Activated CD4-positive, alpha-beta T cell treated with anti-CD3 and anti-CD28 coated beads, Interleukin-10, Interleukin-2, amounts not matched to agents 100 ng/mL and 50 ng/mL, durations not matched to agents 16 hours and 8 hours (primary cell): ENCODE measurements around the gene BTBD16.

ENCODE experiments used
- DNase-seq: peaks from one replicate; pipeline ENCODE4 v3.0.0-alpha.2; 2020

The BTBD16 gene

DNA sequence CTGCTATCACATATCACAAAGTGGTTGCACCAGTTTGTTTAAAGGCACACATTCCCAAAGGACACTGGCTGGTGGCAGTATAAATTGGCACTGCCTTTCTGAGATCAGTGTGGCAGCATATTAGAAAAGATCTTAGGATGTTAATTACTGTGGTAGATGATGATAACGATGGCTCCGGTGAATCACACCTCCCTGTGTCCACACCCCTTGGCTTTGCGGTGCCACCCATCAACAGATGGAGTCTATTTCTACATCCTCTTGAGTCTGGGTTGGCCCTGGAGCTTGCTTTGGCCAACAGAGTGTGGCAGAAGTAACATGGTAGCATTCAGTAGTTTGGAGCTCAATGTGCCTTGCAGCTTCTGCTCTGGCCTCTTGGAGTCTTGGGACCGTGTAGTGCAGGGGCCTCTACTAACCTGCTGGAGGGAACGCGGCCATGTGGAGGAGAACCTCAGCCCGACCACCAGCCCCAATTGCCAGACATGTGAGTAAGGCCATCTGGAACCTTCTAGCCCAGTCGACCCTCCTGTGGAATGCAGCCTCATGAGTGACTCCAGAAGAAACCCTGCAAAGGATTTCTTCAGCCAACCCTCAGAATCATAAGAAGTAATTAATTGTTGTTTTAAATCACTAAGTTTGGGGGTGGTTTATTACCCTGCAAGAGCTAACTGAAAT, 76.2 kb downstream of the BTBD16 start:
- no peak for DNase-seq

DNA sequence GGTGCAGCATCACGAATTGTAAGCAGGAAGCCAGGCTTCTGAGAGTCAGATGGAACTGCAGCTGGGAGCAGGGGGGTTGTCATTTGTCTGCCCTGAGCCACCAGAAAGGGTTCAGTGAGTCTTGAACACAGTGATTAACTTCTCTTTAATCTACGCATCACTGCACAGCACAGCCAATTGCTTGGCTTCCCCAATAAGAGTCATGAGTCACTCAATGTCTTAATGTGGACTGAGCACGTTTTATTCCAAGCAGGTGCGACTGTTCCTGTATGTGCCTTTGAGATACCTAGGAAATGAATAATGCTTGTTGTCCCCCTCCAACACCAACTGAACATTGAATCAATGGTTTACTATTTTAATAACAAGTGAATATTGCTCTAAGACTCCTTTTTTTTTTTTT, 77.4 kb downstream of the BTBD16 start:
- DNase-seq, result no peak

DNA sequence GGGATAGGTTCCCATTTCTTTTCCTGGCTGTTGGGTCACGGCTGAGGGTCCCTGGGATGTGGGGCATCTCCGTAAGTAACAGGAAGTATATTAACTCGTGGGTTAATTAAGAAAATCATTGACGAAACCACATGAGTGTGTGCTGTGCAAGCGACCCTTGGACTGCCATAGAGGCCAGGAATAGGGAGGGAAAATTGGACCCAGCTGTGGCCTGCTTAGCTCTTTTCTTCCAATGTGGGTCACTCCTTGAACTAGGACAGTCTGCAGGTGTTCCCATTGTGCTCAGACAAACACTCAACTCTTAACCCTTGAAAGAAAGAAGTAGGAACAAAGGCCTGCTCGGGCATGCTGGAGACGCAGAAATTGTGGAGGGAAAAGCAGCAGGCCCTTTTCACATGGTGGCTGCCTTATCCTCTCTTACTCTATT, 77.9 kb downstream of the BTBD16 start:
- DNase-seq, result no peak

DNA sequence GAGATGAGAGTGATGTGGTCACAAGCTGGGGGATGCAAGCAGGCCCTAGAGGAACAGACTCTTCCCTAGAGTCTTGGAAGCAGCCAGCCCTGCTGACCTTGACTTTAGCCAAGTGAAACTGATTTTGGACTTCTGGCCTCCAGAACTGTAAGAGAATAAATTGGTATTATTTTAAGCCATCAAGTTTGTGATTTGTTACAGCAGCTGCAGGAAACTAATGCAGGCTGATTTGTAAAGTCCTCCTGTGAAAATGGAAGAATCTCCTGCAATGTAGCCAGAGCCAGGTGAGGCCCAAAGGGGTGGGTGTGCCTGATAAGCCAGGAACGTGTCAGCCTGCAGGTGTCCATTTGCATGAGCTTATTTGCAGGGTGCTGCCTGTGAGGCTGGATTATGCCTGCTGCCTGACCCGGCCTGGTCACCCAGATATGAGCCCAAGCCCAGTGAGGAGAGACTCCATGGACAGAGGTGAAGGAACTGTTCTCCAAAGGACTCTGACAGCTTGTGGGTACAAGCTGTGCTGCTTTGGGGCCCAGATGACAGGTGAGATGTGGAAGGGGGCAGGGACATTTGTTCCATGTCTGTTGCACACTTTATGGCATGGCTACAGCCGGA, 78.8 kb downstream of the BTBD16 start:
- DNase-seq, result no peak

DNA sequence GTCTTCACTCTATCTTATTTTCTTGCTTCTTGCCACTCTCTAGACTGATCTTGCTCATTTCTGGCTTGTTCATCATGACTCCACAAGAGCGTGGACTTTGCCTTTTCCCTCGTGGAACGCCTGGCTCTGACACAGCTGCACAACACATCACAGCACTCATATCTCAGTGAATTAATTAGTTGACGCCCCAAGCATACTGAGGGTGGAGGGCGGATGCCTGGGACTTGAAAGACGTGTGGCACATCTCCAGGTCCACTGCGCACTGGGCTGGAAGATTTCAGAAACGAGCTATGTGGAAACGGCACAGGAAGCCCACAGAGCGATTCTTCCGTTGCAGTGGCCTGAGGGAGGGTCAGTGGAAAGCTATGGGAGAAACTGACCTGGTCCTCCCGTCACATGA, 79.8 kb downstream of the BTBD16 start:
- DNase-seq, result no peak

DNA sequence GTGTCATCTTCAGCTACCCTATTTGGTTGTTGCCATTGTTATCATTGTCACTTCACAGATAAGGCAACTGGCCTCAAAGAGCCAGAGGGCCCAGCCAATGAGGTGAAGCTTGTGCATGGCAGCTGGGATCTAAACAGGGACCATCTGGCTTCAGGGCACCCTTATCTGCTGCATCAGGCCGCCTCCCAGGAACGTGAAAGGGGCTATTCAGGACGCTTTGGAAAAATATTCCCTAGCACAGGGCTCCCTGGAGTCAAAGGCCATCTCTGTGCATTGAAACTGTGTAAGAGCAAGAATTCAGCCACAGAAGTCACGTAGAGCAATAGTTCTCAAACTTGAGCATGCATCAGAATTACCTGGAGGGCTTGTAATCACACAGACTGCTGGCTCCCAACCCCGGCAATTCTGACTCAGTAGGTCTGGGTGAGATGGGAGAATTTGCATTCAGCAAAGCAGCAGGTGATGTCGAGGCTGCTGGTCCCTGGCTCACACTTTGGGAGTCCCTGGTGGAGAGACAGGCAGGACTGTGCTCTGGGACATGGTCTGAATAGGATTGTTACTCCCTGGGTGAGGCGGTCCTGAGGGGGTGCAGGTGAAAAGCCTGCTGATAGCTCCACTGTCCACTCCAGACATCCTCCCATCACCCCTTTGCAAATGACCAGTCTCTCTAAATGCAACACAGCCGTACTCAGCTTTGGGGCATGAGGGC, 81.9 kb downstream of the BTBD16 start:
- no peak for DNase-seq

DNA sequence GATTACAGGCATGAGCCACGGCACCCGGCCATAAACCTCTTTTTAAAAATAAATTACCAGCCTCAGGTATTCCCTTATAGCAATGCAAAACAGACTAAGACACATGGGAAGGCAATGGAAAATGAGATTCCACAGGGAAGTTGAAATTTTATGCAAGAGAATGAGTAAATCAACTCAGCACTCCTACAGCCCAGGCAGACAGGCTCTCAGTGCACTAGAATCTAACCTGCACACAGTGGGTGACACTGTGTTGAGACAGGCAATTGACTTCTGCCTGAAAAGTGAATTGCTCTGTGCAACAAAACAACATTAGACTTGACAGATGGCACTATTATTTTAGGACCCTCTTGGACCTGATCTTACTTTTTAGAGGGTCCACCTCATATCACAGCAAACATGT, 83.3 kb downstream of the BTBD16 start:
- no peak for DNase-seq

DNA sequence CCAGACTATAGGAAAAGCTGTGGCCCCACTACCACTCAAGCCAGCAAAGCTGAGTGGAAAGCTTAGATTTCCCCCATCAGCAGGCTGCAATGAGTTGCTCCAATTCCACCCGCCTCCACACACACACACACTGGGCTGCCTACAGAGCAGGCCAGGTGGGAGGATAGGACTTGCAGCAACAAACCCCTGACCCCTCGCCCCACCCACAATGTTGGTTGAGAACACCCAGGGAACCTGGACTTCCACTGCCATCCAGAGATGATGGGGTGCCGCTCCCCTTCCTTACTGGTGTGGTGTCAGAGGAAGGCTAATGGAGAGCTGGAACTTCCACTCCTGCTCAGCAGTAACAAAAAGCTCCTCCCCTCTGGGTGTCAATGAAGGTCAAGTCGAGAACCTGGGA, 86.6 kb downstream of the BTBD16 start:
- no peak for DNase-seq

DNA sequence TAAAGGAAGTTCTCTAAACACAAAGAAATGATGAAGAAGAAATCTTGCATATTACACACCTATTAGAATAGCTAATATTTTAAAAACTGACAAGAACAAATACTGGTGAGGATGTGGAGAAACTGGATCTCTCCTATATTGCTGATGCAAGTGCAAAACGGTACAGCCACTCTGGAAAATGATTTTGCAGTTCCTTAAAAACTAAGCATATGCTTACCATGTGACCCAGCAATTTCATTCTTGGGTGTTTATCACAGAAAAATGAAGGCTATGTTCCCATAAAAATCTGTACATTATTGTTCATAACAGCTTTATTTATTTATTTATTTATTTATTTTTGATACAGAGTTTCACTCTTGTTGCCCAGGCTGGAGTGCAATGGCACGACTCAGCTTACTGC, 88.5 kb downstream of the BTBD16 start:
- no peak for DNase-seq

DNA sequence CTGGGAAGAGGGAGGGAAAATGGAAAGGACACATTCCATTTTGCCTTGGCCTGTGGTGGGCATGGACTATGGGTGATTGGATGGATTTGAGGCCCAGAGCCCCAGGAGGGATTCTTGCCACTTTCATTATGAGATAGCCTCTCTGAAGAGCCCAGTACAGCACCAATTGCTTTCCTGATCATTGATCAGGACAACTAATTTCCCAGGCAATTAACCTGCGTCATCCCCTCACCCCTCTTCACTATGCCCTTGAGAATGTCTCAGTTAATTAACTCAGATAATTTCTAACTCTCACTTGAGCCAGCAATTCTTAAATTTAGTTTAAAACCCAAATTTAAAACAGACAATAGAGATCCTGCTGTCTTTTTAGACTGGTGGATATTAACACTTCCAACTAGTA, 90.0 kb downstream of the BTBD16 start:
- no peak for DNase-seq

DNA sequence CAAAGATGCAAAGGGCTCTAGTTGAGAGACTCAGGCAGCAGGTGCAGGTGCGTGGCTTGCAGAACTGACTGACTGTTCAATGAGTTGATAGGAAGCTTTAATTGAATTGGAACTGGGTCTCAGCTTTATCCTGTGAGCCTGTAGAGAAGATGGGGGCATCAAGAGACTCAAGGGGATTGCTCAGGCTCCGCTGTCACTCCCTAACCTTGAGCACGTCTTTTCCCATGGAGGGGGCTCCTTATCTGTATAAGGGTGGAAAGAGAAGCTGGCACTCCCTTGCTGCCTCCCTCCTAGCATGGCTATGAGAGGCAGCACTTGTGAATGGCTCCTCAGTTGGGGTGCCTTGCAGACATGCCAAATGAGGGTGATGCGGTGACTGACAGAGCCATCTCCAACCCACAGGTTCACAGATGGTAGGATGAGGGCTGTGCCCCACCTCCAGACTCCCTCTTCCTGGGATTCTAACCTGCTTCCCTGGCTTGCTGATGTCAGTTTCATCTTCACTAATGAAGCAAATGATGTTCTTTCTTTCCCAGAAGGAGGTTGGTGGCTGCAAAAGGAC, 91.0 kb downstream of the BTBD16 start:
- no peak for DNase-seq

DNA sequence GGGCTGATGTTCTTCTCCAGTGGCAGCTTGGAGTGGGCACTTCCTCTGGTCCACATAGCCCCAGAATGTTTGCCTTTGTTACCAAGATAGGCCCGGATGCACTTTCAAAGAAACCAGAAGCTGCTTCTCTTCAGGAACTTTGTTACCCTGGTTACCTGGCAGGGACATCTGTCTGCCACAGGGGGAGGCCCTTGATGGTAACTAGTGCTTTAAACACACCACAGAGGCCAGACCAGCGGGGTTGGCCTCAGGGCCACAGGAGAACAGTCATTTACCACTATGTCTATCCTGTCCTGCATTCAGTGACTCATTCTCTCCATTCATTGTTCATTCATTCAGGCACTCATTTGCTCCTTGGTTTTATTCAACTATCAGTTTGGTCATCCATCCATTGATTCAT, 91.5 kb downstream of the BTBD16 start:
- DNase-seq, result peak; percentile 7

DNA sequence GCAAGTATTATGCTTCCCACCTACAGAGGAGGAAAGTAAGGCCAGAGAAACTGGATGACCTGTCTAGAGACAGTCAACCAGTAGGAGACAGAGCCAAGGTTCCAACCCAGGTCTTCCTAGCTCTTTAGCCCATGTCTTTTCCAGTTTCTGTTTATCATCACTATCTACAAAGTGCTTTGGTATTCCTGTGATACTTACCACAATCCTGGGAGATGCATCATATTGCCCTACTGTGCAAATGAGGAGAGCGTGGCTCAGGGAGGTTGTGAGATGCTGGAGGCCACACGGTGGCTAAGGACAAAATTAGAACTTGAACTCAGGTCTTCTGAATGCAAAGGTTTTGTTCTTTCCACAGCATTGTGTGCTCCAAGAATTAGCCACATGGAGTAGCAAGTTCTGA, 92.2 kb downstream of the BTBD16 start:
- DNase-seq, result no peak

DNA sequence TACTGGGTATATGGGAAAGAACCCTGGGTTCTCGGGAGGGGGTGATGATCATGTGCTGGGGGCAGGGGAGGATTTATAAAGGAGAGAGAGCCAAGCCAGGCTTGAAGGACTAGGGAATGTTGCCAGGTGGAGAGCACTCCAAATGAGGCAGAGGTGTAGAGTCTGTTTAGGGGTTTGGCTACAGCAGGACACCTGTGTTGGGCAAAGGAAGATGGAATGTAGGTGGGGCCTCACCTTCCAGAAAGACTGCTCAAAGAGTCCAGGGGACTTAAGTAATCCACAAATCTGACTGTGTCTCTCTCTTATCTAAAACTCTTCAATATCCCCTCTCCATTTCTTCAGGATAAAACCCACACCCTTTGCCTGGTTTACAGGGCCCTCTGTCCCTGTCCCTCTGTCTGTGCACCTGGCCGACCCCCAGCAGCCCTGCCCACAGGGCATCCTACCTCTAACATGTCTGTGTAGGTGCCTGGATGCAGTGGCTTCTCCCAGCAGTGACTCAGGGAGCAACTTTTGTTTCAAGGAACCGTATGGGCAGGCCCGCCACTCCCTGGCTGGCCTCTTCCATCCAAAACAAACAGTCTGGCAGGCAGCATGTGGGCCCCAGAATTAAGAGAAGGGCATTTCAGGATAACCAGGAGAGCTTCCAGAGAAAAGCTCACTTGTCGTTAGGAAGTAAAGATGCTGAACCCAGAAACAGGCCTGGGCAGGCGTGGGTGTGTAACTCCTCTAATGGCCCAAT, 92.8 kb downstream of the BTBD16 start:
- DNase-seq, result no peak

DNA sequence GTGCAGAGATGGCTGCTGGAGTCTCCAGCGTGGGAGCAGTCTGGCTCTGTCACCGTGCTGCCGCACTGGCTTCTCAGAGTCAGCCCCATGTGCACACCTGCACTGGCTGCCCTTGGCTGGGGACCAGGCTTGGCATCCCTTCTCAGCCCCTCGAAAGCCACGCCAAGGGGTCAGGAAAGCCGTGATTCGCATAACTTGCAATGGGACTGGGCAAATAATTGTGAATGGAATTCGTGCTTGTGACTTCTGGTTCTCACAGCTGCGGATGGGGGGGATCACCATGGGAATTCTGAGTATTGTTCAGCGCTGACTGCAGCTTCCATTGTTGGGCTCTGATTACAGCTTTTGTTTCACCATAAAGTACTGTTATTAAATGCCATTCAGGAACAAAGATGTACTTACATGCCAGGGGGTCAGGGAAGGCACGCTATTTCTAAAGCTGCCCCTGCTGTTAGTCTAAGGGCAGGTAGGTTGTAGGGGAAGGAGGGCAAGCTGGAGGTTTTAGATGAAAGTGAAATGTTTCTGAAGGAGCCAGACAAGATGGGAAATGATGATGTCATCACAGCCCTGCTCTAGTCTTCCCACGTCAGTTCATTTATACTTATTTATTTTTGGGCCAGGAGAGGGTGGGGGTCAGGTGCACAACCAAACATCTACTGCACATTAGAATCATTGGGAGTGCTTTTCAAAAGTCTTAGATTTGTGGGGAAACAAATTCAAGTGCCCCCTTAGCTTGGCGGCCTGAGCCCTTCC, 97.6 kb downstream of the BTBD16 start:
- DNase-seq, result no peak

DNA sequence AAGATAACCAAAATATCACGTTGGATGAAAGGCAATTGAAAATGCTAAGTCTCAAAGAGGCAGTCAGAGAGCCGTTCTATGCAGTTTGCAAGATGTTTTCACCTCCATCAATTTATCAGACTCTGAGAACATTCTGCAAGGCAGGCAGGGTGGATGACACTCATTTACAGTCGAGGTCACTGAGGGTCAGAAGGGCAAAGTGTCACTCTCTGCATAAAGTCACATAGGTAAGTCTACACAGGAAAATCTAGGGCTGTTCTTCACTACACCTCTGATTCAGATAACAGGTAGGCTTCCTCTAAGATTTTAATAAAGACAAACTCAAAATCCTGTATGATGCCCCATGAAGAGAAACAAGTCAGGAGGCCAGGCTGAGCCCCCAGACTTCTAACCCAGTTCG, 102.0 kb downstream of the BTBD16 start:
- DNase-seq, result no peak

DNA sequence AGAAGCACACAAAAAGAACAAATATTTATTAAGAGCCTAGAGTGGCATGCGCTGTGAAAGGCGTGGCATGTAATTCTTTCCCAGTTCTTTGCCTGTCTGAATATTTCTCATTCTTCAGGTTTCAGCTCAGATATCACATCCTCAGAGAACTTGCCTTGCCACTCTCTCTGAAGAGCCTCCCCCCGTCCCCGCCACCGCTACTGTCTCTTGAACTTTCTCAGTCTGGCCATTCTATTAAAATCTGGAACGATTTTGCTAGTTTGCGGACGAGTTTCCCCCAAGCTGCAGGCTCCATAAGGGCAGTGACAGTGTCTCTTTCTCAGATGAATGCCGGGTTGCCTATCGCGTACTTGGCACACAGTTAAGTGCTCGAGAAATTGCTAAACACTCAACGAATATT, 102.6 kb downstream of the BTBD16 start:
- no peak for DNase-seq

DNA sequence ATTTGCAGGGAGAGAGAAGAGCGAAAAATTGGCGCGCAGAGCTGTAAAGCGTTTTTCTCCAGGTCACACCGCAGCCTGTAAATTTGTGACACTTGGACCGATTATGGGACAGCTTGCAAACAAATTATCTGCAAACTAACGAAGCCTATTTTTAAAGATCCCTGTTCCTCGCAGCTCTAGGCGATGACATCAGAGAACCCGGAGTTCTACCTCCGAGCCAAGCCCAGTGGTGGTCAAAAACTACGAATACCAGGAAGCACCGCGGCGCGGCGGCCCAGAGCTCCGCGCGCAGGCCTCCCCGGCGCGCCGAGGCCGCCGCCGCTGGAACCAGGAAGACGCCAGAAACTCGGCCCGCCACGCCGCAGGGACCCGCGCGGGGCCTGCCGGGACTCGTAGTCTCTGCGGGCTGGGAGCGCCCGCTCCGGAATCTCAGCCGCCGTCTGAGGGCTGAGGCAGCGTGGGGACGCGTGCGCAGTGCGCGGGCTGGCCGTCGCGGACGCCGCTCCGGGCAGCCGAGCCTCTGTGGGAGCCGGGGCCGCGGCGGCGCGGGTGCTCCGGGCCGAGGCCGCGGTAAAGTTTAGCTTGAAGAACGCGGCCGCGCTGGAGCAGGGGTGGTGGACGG, 103.3 kb downstream of the BTBD16 start, which contains the start of gene PLEKHA1:
PLEKHA1 (plus strand) TSS at position 472 of the 622 bp plus-strand sequence. CDS start 18,493 bp downstream, outside the sequence.
- peak; percentile 93 for DNase-seq

DNA sequence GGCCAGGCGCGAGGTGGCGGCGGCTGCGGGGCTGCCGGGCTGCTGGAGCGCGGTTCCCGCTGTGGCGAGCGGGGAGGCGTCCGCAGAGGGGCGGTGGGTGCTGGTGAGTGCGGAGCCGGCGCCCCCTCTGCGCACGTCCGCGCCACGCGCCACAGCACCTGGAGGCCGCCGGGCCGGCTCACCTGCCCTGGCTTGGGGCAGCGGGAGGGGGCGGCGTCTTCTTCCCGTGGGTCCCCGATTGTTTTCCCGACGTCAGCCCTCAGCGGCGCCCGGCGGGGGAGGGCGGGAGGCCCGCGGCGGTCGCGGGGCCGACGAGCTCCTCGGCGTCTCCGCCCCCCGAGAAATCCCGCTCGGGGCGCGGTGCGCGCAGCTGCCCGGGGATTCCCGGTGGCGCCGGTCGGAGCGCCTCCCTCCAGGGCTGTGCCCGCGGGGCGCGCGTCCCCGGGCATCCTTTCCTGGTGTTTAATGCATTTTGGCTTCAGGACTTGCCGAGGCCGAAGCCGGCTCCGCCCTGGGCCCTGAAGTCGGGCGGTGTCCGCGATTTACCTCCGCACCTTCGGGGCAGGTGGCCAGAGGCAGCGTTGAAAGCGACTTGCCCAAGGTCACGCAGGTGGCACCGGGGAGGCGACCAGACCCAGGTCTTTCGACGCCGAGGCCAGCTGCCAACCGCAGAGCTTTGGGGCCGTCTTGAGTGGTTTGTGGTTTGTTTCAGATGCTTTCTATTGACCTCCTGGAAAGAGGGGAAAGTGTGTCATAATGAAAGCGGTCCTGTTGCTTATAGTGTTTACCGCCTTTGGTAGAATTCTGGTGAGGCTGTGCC, 104.0 kb downstream of the BTBD16 start:
- peak; percentile 85 for DNase-seq

DNA sequence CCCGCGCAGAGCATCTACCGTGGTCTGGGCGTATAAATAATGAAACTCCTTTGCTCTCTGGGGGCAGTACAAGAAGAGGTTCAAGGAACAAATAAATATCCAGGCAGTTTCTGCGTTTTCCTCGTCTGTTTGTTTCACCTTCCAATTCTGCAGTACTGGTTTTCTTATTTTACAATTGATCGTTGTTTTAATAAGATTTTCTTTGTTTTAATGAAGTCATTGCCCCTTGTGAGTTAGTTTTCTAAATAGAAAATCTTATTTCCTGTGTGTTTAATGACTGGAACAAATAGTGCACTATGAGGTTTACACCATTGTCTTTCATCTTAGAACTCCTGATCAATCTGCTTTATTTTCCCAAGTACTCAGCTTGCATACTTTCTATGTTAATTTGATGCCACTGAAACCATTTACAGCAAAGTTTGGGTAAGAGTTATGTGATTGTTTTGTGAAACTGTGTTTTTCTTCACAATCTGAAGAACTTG, 104.6 kb downstream of the BTBD16 start:
- DNase-seq, result no peak
